ENCODE measurements around the gene ZNF580.

The ZNF580 gene

DNA sequence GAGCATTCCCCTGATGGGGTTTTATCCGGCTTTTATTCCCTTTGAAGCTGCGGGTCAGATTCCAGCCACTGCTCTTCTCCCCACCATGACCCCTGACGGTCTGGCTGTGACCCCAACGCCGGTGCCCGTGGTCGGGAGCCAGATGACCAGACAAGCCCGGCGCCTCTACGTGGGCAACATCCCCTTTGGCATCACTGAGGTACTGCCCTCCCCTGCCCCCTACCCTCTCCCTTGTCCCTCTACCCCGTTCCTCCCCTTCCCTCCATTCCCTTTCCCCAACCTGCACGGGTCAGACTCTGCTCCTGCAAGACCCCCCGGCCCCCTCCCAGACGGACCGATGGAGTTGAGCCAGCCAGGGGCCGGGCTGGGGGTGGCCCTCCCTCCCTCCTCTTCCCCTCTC lies 20.2 kb downstream of the ZNF580 start:
- DNase-seq (ENCODE audit: low read depth): no peak

DNA sequence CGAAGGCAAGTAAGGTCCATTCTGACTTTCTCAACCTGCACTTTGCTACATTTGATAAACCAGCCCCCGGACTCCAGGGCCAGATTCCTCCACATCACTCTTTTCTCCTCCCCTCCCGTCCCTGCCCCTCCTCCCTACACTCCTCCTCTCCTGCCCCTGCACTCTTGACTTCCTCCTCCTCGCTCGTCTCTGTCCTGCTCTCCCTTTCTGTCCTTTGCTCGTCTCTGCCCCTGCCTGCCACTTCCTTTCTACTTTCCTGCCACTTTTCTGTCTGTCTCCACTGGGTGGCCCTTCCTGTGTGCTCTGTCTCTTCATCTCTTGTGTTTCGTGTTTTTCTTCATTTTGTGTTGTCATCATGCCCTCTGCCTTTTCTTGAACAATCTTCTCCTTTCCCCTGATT lies 21.0 kb downstream of the ZNF580 start:
- DNase-seq (ENCODE audit: low read depth): no peak

DNA sequence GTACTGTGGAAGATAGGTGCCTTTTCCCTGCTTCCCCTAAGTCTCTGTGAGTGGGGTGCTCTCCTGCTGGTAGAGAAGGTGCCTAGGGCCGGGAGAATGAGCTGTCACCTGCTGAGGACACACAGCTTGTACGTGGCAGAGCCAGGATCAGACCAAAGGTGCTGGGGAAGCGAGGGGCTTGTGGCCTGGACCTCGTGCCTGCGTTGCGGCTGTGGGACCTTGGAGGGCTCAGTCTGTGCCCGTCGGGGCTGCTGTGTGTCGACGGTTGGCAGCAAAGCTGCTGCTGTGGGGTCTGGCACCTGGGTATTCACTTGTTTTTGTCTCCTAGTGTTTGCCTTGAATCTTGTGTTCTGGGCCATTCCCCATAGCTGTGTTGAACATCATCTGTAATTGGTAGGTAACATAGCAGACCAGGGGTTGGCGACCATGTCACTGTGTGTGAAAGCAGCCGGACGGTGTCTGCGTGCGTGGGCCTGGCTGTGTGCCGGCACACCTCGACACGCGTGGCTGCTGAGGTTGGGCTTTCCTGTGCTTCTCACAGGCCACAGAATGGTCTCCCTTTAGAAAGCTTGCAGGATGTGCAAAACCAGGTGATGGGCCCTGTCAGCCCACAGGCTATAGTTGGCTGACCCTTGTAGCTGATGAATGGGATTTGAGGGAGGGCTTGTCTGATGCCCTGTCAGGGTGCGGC lies 23.2 kb downstream of the ZNF580 start:
- DNase-seq (ENCODE audit: low read depth): no peak

DNA sequence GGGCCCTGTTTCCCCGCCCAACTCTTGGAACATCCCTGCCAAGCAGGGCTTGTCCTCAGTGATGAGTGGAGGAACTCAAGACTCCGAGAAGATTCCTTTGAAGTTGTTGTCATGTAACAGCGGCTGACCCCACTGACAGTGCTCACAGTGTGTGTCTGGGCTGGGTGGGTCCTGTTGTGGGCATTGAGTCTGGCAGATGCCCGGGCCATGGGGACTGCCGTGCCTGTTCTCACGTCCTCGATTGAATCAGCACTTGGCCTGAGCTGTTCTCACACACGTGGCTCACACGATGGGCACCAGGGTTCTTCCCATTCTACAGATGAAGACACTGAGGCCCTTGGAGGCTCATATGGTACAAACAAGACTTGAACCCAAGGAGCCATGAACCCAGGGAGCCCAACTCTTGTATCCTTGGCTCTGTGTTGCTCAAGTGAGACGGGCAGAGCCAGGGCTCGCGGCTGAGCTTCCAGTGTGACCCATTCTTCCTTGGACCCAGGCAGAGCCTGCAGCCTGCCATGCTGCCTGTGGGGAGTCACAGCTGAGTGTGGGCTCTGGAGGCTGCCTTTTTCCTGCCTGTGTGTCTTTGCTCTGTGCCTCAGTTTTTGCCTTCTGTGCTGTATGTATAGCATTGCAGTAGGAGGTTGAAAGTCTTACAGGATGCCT lies 25.7 kb downstream of the ZNF580 start:
- DNase-seq (ENCODE audit: low read depth): no peak

DNA sequence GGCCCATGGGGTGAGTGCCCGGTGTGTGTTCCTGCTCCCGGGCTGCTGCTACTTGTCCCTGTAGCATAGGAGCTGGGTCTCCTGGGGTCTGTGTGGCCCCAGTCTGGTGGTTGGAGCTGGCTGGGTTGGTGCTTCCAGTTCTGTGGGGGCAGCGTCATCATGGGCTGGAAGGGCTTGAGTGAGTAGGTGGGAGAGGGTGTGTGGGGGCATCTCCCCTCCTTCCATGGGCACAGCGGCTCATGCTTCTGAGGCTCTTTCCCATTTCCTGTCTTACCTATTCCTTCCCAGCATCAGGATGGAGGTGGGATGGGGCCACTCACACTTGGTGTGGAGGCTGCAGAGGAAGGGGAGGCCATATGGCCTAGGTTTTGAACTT lies 26.2 kb downstream of the ZNF580 start:
- DNase-seq (ENCODE audit: low read depth): no peak

DNA sequence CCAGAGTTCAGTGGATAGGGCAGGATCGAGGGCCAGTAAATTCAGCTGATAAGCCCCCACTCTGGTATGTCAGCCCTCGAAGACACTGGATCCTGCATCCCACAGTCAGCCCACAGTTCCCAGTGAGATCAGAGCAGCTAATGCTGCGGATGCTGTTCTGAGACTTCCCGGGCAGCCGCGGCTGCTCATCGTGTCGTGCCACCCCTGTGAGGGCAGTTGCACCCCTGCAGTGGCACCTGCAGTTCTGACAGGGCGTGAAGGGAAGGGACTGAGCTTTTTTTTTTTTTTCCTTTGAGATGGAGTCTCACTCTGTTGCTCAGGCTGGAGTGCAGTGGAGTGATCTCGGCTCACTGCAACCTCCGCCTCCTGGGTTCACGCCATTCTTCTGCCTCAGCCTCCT lies 26.7 kb downstream of the ZNF580 start:
- DNase-seq (ENCODE audit: low read depth): no peak

DNA sequence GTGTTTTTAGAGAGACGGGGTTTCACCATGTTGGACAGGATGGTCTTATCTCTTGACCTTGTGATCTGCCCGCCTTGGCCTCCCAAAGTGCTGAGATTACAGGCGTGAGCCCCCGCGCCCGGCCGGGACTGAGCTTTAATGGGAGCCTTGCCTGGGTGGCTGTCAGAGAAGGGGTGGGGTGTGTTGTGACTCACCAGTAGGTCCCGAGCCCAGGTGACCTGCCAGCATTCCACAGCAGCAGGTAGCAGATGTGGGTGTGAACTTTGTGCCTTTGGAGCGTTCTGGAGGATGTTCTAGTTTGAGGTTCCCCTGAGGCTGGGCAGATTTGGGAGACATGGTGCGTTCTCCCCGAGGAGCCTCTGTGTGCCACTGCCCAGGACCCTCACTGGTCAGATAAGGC lies 27.2 kb downstream of the ZNF580 start:
- DNase-seq (ENCODE audit: low read depth): no peak

DNA sequence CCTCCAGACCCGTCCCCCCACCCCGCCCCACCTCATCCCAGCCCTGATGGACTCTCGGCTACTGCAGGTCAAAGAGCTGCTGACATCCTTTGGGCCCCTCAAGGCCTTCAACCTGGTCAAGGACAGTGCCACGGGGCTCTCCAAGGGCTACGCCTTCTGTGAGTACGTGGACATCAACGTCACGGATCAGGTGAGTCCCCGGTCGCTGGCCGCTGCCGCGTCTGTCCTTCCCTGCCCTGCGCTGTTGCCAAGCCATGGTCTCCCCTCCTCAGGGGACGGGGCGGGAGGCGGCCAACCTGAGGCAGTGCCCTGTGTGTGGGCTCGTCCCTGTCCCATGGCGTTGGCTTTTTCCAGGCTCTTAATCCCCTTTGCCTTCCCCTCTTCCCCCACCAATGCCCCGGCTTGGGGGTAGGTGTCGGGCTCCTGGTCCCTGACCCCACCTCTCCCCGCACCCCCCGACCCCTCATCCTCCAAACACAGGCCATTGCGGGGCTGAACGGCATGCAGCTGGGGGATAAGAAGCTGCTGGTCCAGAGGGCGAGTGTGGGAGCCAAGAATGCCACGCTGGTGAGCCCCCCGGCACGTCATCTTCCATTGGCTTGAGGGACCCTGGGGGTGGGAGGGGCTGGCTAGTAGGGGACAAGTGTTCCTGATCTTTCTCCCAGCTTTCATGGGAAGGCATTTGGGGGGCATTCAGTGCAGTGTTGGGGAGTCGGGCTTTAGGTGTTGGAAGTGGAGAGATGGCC lies 28.0 kb downstream of the ZNF580 start:
- no peak for DNase-seq (ENCODE audit: low read depth)

DNA sequence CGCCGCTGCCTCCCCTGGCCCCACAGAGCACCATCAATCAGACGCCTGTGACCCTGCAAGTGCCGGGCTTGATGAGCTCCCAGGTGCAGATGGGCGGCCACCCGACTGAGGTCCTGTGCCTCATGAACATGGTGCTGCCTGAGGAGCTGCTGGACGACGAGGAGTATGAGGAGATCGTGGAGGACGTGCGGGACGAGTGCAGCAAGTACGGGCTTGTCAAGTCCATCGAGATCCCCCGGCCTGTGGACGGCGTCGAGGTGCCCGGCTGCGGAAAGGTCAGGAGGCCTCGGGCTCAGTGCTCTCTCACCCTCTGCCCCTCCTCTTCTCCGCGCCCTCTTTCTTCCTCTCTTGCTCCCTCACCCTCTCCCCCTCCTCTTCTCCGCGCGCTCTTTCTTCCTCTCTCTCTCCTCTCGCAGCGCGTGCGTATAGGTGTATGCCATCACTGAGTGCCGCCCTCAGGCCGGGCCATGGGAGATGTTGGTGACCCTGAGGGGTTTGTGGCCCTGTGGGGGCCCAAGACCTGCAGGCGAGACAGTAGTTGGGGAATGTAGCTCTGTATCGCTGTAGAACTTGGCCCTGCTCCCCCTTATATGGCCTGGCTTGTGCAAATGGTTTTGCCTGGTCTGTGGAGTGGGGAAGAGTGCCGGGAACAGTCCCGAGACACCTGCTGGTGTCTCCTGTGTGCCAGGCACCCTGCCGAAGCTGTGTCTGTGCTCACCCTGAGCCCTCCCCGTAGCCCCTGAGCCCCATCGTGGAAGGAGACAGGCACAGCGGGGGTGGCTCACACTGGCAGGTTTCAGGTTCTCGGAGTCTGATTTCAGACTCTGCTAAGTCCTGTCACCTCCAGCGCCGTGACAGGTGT lies 28.8 kb downstream of the ZNF580 start:
- DNase-seq (ENCODE audit: low read depth): no peak

DNA sequence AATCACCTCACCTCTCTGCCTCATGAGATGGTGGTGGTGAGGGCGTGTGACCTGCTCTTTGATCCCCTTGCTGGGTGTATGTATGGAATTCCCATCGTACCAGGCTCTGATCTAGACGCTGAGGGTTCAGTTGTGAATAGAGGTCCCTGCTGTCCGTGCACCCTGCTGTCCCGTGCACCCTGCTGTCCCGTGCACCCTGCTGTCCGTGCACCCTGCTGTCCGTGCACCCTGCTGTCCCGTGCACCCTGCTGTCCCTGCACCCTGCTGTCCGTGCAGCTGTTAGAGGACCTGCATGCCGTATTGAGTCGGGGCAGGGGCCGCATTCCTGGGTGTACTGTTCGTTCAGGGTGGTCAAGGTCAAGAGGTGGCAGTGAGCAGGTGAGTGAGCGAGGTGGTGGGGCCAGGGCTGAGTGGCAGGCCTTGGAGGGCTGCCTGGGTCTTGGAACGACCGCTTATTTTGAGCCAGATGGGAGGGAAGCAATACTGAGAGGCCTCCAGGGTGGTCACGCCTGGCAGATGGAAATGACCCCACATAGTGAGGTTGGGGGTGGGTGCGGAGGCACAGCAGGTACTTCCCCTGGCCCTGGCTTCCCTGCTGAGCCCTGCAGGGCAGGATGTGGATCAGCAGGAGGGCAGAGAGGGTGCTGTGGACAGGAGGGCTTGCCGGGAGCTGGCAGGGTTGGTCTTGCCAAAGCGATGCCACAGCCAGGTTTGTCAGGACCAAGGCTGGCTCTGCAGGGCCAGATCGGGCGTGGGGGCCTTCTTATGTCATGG lies 29.7 kb downstream of the ZNF580 start:
- no peak for DNase-seq (ENCODE audit: low read depth)

DNA sequence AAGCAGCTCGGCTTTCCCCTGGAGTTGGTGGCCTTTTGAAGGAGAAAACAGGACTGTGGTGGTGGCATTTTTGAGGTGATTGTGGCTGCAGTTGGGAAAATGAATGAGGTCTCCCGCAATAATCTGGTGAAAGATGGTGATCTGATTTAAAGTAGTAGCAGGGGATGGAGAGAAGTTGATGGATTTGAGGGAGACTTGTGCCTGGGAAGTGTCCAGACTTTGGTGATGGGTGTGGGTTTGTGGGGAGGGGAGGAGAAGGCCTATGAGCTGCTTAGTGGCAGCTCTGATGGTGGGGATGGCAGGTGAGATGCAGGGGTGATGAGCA lies 30.2 kb downstream of the ZNF580 start:
- no peak for DNase-seq (ENCODE audit: low read depth)

DNA sequence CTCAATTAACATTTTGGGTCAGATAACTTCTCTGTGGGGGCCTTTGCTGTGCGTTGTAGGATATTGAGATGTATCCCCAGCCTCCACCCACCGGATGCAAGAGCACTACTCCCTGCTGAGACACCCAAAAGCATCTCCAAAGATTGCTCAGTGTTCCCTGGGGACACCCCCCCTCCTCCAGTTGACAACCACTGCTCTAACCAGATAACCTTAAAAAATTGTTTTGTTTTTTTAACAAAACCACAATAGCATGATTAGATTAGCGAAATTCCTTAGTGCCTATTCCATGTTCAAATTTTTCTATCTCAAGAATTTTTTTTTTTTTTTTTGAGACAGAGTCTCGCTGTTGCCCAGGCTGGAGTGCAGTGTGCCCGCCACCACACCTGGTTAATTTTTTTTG lies 31.6 kb downstream of the ZNF580 start:
- no peak for DNase-seq (ENCODE audit: low read depth)

DNA sequence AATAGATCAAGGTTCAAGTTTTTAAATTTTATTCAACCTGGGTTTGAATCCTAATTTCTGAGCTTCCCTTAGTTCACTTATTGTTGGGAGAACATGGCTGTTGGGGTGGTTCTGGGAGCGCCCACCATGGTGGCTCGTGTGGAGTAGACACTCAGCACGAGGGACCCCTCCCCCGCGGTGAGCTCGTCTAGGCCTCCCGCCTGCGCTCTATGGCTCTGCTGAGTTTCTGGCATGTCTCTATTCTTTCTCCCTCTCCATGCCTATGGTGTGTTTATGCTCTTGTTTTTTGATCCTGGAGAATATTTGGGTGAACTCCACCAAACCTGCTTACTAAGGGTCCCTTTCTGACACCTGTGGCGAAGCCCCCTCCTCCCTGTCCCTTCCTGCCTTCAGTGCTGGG lies 32.7 kb downstream of the ZNF580 start:
- DNase-seq (ENCODE audit: low read depth): no peak

DNA sequence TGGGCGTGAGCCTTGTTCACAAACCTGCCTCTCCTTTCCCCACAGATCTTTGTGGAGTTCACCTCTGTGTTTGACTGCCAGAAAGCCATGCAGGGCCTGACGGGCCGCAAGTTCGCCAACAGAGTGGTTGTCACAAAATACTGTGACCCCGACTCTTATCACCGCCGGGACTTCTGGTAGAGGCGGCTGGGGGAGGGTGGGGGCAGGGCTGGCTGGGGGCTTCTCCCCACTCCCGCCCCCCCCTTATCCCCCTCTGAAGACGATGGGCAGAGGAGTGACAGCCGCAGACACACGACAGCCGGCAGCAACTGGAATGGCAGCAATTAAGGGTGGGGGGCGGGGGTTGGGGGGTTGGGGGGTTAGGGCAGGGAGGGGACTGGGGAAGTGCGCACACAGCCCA lies 33.1 kb downstream of the ZNF580 start:
- DNase-seq (ENCODE audit: low read depth): no peak

DNA sequence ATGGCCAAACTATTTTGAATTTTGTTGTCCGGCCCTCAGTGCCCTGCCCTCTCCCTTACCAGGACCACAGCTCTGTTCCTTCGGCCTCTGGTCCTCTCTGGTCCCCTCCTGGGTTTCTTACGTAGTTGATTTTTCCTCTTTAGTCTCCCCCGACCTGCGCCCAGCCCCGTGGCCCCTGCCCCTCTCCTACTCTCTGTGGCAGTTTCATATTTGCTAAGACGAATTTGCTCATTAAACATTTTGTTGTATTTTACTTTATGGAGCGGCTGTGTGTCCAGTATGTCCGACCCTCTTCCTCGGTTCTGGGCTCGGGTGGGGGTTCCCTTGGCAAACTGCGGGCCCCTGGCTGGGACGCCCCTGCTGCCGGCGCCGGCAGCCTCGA lies 33.6 kb downstream of the ZNF580 start:
- no peak for DNase-seq (ENCODE audit: low read depth)

DNA sequence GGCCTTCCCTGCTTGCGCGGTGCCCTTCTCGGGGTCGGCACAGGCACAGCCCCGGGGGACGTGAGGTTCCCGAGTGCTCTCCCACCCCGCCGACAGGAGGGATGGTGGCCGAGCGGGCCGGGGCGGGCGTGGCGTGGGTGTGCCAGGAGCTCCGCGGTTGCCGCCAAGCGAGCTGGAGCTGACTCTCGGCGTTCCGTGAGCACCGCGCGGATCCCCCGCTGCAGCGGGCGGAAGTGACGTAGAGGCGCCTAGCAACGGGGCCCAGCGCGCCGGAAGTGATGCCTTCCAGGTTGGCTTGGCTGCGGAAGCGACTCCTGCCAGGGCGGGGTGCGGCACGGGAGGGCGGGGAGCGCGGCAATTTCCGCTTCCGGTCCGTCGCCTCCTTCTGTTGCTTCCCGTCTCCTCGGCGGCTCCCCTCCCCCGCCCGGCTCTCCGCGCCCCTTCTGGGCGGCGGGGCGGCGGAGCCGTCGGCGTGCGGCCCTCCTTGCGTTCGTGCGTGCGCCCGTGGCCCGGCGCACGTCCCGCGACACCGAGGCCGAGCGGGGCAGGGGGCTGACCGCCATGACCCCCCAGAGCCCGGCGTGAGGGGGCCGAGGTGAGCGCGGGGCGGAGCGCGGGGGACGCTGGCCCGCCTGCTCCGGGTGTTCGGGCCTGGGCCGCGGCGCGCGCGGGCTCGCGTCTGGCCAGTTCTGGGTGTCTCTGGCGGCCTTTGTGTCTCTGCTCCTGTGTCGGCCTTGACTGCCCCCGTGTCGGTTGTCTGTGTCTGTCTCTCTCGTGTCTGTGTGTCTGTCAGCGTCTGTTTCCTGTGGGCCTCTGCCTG lies 34.2 kb downstream of the ZNF580 start, which contains the start of gene EPN1:
Gene EPN1 (plus strand): TSS at position 386 of the 820 bp plus-strand sequence. CDS start 3,402 bp downstream, outside the sequence.
- DNase-seq (ENCODE audit: low read depth): peak; percentile 98

DNA sequence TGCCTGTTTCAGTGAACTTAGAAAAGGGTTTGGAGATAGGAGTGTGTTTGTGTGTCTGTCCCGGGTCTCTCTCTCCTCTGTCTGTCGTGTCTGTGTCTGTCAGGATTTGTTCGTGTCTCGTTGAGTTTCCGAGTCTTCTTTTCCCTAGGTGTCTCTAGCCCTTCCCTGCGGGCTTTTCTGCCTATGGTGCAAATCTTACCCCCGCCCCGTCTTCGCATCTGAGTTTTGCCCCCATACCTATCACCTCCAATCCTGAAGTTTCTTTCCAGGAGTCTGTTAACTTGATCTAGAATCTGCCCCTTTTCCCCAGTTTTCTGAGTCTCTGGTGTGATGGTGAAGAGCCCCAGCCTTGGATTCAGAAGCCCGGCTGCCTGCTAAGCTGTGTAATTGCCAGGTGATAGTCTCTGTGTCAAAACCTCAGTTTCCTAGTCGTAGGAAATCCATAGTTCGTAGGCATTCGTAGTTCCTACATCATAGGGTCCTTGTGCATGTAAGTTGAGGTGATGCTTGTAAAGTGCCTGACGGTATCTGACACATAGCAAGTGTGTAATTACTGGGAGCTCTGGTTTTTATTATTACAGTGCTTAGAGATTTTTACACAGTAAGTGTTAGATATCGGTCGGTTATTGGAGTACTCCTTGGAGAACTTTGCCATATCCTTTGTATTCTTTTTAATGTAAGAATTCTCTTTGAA lies 35.0 kb downstream of the ZNF580 start:
- no peak for DNase-seq (ENCODE audit: low read depth)

DNA sequence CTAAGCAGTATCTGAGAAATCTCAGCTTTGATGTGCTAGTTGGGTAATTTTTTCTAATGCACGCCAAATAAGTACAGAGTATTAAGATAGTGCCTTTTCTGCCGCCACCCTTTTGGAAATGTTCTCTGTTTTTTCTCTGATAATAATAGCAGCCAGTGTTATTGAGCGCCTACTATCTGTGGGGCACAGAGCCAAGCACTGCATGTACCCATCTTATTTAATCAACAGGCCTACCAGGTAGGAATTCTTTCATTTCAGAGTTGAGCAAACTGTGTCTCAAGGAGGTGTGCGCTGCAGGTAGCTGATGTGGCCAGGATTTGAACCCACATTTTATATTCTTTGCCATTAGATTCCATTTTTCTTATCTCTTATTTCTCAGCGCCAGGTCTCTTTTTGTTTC lies 35.6 kb downstream of the ZNF580 start:
- DNase-seq (ENCODE audit: low read depth): no peak

DNA sequence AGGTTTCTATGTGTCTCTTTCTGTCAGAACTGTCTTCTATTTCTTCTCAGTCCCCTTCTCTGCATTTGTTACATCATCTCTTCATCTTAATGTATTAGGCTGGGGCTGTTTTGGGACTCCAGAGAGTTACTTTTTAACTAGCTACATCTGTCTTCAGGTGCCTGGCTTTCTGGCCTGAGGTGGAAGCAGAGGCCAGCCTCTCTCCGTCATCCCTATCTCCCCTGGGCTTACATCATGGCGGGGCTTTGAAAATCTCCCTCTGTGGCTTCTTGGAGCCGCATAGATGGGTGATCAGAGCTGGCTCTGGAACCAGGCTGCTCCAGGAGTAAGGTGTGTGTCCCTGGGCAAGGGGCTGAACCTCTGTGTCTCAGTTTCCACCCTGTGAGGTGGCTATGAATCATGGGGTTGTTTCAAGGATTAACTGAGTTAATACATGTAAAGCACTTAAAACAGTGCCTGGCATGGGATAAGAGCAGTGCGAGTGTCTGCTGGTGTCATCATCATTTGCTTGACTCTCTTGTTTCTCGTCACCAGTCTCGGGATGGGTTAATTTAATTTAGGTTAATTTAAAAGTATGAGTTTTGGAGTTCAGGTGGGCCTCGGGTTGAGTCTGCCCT lies 36.2 kb downstream of the ZNF580 start:
- DNase-seq (ENCODE audit: low read depth): no peak

DNA sequence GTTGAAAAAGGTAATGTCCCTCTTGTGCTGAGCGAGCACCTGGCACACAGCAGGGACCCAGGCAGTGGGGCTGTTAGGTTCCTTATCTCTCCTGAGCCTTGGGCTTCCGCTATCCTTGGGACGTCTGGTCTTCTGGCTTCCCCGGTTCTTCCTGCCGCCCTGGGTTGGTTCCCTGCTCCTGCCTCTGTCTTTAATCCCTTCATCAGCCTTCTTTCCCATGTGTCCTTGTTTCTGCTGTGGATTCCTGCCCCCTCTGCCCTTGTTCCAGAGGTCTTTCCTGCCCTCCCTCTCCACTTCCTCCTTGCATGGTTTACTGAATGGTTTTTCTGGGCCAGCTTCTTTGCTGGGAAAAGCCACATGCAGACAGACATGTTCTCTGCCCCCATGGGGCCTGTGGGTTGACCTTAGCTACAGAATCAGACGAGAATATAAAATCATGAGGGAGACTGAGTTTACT lies 36.8 kb downstream of the ZNF580 start:
- DNase-seq (ENCODE audit: low read depth): no peak
